Measurements from ENCODE around the gene PLA2G2A.

DNA sequence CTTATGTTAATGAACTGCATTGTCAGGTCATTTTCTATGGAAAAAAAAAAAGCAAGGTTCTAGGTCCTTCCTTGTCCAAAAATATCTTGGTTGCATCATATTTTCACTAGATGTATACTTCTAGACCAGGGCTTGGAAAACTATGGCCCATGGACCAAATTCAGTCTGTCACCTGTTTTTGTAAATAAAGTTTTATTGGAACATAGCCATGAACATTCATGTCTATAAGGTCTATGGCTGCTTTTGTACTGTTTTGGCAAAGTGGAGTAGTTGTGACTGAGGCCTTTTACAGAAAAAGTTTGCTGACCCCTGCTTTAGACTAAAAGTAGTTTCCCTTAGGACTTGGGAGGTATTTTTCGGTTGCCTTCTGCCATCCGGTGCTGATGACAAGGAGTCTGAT, 36.8 kb downstream of the PLA2G2A start:
- TF ChIP-seq CTCF (IDR thresholded peaks at IDR 0.05) (no peak), POLR2A (IDR thresholded peaks at IDR 0.05) (no peak)
